Smooth muscle cell of the coronary artery (primary cell): ENCODE data around the gene RABIF. TPM values are rescaled to one million over a fixed set of nuclear protein-coding genes. Genes with fewer than 3 reads are reported as not detected.

Experiments used
- total RNA-seq: library from RNA; depleted of rRNA; stranded (reverse); fragments of >200 nt; gene quantifications from 2 replicates; pipeline ENCODE4 v1.2.3, GENCODE V29; 2014; ENCODE audit warnings: low replicate concordance

Gene RABIF
- total RNA-seq = 5.7 and 8.2 TPM in 2 replicates

DNA sequence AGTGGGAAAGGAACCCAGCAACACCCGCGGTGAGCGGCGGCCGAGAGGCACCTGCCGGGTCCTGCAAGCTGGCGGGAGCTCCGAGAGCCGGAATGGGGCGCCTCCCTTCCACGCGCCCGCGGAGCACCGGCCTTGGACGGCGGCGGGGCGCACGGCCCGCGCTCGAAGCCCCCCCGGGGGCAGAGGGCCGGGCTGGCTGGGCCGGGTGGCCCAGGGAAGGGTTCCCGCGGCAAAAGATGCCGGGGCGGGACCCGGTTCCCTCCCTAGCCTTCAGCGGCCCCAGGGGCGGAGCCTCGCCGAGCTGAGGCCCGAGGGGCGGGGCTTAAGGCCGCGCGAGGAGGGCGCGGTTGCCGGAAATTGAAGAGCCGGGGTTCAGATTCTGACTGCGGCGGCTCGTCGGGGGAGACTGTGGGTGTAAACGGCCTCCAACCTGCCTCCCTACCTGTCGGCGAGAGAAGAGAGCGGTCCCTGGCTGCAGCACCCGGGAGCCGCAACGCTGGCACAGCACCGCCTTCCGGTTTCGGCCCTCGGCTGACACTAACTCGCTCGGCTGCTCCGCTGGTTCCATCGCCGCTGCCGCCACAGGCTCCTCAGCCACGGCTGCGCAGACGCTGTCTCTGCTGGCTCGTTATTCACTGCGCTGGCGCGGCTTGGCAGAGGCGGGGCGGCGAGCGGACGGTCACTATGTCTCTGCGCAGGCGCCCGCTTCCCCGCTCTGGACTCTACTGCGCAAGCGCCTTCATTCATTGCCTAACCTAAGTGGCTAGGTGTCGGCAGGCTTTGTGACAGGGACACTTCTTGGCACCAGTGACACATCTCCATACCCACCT, at the start of gene RABIF:
Gene RABIF, minus strand, starts transcription at position 619 of the 830 bp plus-strand sequence. Its CDS starts 51 bp downstream, at position 568.

DNA sequence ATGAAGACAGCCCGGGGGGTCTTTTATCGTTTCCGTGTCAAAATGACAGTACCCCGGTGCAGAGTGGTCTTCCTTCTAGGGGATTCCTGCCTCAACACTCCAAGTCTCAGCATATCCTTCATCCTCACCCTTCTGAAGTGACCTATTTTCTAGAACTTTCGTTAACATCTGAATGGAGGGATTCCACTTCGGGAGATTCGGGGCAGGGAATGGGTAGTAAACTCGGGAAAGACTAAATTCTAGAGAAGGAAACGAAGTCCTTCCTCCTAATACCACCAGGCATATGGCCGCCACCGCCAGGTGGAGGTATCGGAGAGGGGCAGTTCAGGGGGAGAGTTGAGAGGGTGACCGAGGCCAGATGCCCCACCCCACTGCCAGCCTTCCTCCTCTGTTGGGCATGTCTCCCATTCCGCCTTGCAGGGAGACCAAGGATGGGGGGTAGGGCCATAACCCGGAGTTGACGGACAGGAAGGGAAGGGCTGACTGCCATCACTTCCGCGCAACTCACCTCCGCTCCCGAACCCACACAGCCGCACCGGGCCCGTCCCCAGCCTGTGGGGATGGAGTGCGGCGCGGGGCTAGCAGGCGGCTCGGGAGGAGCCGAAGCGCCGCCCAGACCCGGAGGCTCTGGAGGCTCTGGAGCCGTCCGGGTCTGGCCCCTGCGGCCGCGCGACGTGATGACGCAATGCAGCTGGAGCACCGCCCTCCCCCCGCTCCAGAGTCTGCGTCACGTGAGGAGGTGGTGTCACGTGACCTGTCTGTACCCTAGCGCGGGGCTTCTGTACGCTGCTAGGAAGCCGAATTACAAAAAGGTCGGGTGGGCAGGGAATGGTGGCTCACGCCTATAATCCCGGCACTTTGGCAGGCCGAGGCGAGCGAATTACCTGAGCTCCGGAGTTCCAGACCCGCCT, 37.9 kb upstream of the RABIF start, which contains the start of gene KLHL12:
Gene KLHL12, minus strand, starts transcription at position 654 of the 911 bp plus-strand sequence. CDS start 2,072 bp downstream, outside the sequence.

Other genes starting within 250 kb of the RABIF start
- gene SYT2, start 178.7 kb downstream of the RABIF start, total RNA-seq = not detected in 2 replicates
- 55.0 and 64.0 TPM in 2 replicates for gene KDM5B, start 80.7 kb downstream of the RABIF start, total RNA-seq
- gene PCAT6, start 78.2 kb downstream of the RABIF start, total RNA-seq = 0.30 TPM in 1 of 2 replicates, not detected in the other
- gene KLHL12, start 38.1 kb upstream of the RABIF start, total RNA-seq = 27.1 and 42.2 TPM in 2 replicates
- 94.3 and 141 TPM in 2 replicates for gene ADIPOR1, start 69.2 kb upstream of the RABIF start, total RNA-seq
- 55.0 and 58.0 TPM in 2 replicates for gene CYB5R1, start 78.1 kb upstream of the RABIF start, total RNA-seq
- gene TMEM183A, start 118.2 kb upstream of the RABIF start, total RNA-seq = 72.4 and 84.7 TPM in 2 replicates
- 3.6 and 22.6 TPM in 2 replicates for gene PPFIA4, start 137.3 kb upstream of the RABIF start, total RNA-seq
- not detected in 2 replicates for gene MYOG, start 196.9 kb upstream of the RABIF start, total RNA-seq
- under 0.01 and 14.6 TPM in 2 replicates for gene ADORA1, start 238.6 kb upstream of the RABIF start, total RNA-seq